Eye (tissue), 1 donor: ENCODE data around the gene CPM.
A peak's percentile ranks its signal among the peaks of the same experiment; 100 is the strongest.
"Not testable (repeated sequence)": the region's sequence is repeated elsewhere in the genome, so short reads cannot be mapped to it uniquely, and the experiment has no call there.

ENCODE experiments used
- DNase-seq: peaks from one replicate; pipeline ENCODE4 v3.0.0-alpha.2; 2015

CPM gene

DNA sequence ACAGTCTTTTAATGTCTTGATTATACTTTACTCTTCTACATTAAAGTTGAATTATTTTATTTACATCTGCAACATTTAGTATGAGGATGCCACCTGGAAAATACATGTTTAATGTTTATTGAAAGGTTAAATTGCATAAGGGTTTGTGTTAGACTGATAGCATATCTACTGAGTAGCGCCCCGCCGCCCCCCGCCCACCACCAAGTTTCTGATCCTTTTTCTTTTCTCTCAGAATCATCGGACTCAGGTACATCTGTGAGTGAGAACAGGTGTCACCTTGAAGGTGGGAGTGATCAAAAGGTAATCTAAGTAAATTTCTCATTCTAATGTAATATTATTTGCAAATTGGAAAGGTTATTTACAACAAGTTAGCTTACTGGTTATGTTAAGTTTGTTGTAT lies 108.8 kb downstream of the CPM start:
- DNase-seq = no peak

DNA sequence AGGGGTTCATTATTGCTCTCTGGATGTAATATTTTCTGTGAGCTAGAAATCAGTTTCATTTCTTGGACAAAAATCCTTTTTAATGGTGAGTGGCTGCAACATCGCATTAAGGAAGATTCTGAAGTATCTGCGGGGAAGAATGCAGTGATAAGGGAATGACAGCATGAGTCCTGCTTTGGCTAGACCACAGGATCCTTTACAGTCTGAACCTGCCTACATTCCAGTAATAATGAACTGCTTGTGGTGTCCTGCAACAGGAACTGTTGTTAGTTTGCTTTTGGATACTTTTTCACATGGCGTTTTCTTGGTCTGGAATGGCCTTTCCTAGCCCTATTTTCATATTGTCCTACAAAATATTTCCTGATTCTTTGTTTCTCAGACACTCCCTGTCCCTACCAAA lies 109.3 kb downstream of the CPM start:
- no peak for DNase-seq

DNA sequence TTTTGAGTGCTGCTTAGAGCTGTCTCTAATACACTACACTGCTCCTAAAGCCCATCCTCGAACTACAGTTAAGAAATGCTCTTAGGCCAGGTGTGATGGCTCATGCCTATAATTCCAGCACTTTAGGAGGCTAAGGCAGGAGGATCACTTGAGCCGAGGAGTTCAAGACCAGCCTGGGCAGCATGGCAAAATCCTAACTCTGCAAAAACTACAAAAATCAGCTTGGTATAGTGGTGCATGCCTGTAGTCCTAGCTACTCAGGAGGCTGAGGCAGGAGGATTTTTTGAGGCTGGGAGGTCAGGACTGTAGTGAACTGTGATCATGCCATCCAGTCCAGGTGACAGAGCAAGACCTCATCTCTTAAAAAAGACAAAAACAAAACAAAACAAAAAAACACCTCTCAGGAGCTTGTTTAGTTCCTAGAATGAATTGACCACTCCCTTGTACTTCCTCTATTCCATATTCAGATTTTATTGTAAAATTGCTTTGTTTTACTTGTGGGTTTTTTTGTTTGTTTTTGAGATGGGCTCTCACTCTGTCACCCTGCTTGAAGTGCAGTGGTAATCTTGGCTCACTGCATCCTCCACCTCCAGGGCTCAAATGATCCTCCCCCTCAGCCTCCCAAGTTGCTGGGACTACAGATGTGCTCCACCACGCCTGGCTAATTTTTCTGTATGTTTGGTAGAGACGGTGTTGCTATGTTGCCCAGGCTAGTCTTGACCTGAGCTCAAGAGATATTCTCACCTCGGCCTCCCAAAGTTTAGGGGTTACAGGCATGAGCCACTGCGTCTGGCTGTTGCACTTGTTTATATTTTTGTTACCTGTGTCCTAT lies 111.4 kb downstream of the CPM start:
- no peak for DNase-seq

DNA sequence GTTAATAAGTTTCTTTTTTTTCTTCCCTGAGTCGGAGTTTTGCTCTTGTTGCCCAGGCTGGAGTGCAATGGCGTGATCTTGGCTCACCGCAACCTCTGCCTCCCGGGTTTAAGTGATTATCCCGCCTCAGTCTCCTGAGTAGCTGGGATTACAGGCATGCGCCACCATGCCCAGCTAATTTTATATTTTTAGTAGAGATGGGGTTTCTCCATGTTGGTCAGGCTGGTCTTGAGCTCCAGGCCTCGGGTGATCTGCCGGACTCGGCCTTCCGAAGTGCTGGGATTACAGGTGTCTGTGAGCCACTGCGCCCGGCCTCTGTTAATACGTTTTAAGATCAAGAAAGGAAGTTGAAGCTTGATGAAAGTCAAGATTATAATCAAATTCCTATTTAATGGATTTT lies 113.5 kb downstream of the CPM start:
- not testable (repeated sequence) for DNase-seq

DNA sequence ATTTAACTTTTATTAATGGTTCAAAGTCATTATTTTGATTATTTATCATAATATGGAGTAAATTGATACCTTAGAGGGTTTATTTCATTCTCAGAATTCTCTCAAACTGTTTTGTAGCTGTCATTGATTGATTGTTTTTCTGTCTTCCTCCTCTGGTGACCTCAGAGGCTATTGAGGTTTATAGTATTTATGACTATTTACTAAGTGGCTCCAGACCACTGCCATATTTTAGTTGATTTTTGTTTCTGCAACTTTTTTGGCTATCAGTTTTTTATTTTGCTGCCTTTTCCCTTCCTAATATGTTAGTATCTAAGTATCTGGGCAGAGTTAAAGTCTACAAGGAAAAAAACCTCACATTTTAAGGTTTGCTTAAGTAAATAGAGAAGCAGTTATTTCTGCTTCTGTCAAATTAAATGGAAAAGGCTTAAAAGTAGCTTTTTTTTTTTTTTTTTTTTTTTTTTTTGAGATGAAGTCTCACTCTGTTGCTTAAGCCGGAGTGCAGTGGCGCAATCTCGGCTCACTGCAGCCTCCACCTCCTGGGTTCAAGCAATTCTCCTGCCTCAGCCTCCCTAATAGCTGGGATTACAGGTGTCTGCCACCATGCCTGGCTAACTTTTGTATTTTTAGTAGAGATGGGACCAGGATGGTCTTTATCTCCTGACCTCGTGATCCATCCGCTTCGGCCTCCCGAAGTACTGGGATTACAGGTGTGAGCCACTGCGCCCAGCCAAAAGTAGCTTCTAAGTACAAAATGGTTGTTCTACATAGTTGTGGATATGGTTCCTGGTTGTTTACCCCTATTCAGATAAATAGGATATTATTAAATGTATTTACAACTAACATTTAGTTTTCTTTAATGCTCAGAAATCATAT lies 116.8 kb downstream of the CPM start:
- DNase-seq = no peak

DNA sequence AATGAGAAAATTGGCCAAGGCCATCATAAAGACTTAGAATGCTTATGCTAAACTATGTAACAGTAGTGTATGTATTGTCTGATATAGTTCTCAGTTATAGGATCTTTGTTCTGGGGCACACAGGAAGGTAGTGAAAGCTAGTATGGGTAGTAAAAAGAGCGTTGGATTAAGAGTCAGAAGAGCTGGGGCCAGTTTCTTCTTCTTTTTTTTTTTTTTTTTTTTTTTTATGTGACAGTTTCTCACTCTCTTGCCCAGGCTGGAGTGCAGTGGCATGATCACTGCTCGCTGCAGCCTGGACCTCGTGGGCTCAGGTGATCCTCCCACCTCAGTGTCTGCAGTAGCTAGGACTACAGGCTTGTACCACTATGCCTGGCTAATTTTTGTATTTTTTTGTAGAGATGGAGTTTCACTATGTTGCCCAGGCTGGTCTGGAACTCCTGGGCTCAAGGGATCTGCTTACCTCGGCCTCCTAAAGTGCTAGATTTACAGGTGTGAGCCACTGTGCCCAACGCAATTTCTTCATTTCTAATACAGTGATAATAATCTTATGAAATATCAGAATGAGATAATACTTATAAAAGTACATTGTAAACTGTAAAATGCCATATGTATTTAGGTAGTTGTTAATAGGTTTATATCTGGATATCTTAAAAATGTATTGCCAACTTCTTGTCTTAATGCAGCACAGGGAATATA lies 117.6 kb downstream of the CPM start:
- DNase-seq = no peak

DNA sequence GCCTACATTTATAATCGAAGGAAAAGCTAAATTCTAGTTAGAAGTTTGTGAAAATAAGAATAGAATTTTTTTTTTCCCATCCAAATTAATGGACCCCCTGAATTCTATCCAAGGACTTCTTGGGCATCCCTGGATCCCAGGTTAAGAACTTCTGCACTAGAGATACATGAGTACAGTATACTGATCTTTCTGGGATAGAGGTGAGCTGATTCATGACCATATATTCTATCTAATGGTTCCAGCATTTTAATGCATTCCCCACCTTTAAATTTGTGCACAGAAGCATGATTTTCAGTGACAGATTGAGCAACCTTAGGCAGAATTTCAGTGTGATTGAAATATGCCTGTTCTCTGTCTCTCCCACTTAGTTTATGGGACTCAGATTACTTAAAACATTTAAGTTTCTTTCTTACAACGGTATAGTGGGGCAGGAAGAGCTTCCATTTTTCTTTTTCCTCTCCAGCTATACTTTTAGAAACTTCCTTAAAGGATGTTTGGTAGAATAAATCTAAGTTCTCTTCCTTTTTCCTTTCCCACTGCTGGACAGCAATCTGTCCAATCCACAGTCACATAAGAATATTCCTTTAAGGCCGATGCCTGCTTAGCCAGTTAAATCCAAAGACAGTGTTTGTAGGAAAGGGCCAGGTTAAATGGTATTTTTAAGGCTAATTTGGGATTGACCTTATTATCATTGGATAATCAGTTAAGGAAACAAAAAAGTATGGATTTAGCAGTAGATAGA lies 118.3 kb downstream of the CPM start:
- DNase-seq = no peak

DNA sequence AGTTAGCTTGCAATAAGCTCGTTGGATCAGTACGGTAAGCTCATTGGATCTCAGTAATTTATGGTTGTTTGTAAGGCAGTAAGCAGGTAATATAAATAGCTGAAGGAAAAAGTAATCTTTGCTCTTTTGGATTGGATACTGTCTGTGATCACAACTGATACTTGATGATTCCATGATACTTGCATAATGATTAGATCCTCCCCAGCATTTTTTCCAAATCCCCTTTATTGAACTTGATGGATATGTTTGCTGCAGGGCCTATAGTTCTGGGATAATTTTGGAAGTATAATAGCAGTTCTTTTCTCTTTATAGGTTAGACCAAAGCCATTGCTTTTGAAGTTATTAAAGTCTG lies 119.8 kb downstream of the CPM start:
- no peak for DNase-seq

DNA sequence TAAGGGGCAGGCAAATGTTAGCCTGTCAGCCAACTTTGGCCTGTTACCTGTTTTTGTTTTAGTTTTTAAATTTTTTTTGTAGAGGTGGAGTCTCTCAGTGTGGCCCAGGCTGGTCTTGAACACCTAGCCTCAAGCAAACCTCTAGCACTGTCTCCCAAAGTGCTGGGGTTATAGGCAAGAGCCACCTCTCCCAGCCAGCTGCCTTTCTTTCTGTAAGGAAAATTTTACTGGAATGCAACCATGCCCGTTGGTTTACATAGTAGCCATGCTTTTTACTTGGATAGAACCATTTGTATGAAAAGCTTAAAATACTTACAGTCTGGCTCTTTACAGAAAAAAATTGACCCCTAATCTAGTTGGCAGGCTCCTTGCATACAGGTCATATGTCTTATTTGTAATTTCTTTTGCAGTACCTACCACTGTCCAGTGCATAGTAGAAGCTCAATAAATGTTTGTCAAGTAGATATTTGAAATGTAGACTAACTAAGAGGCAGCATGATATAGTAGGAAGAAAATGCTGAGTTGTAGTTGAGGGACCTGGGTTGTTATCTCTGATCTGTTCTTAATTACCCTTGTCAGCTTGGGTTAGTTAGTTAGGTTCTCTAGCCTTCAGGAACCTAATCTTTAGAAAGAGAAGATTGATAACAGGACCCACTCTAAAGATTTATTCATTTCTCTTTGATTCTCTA lies 120.3 kb downstream of the CPM start:
- DNase-seq = no peak

DNA sequence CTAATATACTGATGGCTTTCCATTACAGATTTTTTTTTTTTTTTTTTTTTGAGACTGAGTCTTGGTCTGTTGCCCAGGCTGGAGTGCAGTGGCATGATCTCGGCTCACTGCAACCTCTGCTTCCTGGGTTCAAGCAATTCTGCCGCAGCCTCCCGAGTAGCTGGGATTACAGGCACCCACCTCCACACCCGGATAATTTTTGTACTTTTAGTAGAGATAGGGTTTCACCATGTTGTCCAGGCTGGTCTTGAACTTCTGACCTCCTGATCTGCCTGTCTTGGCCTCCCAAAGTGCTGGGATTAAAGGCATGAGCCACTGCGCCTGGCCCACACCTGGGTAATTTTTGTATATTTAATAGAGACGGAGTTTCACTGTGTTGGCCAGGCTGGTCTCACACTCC lies 121.4 kb downstream of the CPM start:
- DNase-seq = not testable (repeated sequence)

DNA sequence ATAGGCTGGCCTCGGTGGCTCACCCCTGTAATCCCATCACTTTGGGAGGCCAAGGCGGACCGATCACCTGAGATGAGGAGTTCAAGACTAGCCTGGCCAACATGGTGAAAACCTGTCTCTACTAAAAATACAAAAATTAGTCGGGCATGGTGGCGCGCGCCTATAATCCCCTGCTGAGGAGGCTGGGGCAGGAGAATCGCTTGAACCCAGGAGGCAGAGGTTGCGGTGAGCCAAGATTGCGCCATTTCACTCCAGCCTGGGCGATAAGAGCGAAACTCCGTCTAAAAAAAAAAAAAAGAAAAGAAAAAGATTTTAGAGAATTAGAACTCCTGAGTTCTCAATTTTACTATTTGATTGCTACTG lies 123.0 kb downstream of the CPM start:
- DNase-seq = not testable (repeated sequence)

DNA sequence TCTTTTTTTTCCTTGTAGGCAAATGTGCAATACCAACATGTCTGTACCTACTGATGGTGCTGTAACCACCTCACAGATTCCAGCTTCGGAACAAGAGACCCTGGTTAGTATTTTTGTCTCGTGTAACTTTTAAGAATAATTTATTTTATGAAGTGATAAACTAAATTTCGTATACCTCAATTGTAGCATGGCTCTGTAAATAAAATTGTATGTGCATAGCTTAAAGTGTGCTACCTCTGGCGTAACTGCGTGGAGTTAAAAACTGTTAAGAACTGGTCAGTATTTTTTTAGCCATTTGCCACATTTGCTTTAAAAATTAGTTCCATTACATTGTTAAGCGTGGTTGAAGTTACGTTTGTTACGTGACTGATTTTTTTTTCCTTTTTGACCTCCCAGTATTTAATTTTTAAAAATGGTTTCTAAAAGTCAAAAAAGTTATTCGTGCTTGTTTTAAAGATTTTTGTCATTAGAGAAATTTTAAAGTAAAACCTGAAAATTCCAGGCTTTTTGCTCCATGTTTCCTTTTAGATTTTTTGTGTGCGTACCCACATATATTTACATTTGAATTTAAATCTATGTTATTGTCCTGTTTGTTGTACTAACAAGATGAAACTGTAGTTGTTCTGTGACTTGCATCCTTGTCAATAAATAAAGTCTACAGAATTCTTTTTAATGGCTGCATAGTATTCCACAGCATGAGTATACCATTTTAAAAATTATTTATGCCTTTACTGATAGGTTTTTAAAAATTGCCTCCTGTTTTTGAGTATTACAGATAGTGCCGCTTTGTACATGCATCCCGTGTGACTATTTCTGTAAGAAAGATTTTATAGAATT lies 123.6 kb downstream of the CPM start:
- DNase-seq = no peak

DNA sequence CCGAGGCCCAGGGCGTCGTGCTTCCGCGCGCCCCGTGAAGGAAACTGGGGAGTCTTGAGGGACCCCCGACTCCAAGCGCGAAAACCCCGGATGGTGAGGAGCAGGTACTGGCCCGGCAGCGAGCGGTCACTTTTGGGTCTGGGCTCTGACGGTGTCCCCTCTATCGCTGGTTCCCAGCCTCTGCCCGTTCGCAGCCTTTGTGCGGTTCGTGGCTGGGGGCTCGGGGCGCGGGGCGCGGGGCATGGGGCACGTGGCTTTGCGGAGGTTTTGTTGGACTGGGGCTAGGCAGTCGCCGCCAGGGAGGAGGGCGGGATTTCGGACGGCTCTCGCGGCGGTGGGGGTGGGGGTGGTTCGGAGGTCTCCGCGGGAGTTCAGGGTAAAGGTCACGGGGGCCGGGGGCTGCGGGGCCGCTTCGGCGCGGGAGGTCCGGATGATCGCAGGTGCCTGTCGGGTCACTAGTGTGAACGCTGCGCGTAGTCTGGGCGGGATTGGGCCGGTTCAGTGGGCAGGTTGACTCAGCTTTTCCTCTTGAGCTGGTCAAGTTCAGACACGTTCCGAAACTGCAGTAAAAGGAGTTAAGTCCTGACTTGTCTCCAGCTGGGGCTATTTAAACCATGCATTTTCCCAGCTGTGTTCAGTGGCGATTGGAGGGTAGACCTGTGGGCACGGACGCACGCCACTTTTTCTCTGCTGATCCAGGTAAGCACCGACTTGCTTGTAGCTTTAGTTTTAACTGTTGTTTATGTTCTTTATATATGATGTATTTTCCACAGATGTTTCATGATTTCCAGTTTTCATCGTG lies 124.4 kb downstream of the CPM start:
- DNase-seq = peak; percentile 86

DNA sequence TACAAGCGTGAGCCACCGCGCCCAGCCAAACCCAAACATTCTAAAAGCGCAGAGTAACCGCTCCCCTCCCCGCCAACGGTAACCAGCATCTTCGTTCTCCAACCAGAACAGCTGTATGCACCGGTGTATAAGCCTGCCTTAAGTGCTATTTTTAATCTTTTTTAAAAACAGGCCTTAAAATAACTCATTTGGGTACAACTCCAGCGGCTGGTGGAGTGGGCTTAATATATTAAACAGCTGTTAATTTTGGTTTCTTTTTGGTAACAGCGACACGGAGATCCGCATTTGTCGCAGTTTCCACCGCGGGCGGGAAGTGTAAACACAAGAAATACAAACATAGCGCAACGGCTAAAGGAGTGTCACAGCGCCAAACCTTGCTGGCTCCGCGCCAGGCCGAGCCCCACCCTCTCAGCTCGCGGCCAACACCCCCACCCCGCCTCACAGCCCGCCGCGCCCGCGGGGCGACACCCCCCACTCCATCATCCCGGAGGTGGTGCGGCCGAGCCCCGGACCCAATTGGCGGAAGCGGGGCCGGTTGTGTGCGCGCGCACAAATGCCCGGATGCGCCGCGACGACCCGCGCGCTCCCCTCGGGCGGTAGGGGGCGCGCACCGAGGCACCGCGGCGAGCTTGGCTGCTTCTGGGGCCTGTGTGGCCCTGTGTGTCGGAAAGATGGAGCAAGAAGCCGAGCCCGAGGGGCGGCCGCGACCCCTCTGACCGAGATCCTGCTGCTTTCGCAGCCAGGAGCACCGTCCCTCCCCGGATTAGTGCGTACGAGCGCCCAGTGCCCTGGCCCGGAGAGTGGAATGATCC lies 125.2 kb downstream of the CPM start, which contains the start of gene MDM2:
MDM2 (plus strand) TSS at position 602 of the 812 bp plus-strand sequence. CDS start 301 bp downstream, outside the sequence.
- DNase-seq = peak; percentile 97

DNA sequence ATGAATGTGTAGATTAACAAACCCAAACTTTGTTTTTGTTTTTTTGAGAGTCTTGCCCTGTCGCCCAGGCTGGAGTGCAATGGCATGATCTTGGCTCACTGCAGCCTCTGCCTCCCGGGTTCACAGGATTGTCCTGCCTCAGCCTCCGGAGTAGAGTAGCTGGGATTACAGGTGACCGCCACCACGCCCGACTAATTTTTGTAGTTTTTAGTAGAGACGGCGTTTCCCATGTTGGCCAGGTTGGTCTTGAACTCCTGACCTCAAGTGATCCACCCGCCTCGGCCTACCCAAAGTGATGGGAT lies 125.7 kb downstream of the CPM start:
- DNase-seq = not testable (repeated sequence)

DNA sequence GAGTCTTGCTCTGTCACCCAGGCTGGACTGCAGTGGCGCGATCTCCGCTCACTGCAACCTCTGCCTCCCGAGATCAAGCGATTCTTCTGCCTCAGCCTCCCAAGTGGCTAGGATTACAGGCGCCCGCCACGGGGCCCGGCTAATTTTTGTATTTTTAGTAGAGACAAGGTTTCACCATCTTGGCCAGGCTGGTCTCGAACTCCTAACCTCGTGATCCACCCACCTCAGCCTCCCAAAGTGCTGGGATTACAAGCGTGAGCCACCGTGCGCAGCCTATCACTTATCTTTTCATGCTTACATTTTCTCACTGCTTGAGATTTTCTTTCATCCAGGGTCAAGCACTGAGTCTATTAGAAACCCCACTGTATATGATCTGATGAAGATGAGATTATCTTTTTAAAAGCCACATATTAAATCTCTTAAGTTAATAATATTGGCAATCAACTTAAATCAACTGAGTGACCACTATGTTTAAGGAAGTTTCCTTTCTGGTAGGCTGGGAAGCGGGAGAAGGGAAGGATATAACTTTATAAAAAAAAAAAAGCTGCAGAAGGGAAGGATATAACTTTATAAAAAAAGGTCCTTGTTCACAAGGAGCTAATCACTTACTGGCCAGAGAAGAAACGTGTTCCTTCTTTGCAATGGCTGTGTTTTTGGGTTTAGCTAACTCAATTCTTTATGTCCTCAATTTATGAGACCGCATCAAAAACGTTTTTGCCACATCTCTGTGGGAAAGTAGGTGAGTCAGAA lies 126.3 kb downstream of the CPM start:
- DNase-seq = peak; percentile 11

DNA sequence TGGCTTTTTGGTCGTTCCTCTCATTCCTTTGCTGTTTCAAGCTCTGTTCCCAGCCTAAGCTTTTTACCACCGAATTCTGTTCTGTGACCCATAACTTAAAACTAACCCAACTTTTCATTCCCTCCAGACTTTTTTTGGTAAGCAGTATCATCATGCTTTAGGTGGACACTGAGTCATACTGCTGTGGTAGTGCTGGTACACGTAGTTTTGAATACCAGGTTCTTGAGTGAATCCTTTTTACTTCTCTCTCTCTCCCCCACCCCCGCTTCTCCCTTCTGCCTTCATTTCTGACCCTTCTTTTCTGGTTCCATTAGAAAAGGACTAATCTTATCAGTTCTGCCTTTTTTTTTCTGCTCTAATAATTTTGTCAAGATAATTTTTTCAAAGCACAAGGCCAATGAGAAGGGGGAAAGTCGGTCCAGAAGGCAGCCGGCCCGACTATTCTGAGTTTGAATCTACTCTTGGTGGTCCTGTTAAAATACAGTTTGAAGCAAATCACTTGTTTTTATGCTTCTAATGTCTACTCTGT lies 127.3 kb downstream of the CPM start:
- no peak for DNase-seq
